ENCODE measurements around the gene PPP3CA.

Gene PPP3CA

DNA sequence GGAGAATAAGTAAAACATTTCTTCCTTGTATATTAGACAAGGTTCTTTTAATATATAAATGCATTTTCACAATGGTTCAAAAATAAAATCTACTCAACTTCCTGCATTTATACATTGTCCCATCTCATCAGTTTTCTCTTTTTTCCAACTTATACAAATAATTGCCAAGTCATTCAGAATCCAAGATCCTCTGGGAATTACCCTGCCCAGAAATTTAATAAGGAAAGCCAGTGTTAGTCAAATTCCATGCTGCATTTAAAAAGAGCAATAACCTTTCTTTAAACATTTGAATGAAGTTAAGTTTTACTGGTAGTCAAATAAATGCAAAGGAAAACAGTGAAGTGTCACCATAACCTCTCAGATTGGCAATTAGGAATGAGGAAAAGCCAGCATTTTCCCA, 357.9 kb downstream of the PPP3CA start:
- no peak overlapping the region for H3K27ac ChIP-seq (ENCODE audit: low read depth, low read length, poor library complexity, severe bottlenecking)
- H3F3A ChIP-seq (ENCODE audit: insufficient read depth, low read length), result no peaks in the 10 kb centered on the region
- H3K79me2 ChIP-seq (ENCODE audit: insufficient read depth, low read length), result no peaks in the 10 kb centered on the region

DNA sequence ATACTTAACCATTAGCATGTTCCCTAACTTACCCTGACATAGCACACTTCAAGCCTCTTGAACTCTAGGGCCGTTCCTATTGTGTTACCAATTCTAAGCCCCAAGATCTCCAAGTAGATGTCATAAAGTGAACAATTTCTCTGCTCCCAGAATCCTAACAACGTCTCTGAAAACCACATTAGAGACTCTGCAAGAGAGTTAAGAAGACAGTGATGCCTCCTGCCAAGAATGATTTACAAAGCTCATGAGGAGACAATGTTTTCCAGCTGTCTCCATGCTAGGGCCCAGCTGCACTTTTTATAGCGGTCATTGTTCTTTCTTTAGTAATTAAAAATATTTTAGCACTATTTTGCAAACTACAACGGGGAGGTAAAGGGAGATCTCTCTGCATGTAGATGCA, 358.4 kb downstream of the PPP3CA start:
- Histone ChIP-seq H3K27ac (ENCODE audit: low read depth, low read length, poor library complexity, severe bottlenecking) (no peak overlapping the region), H4K20me1 (ENCODE audit: insufficient read depth, low read length) (no peaks in the 10 kb centered on the region), H3K36me3 (ENCODE audit: insufficient read depth, low read length) (no peaks in the 10 kb centered on the region), H3K27me3 (ENCODE audit: insufficient read depth, low read length) (no peaks in the 10 kb centered on the region), H3K4me2 (ENCODE audit: low read length) (no peak overlapping the region), H3K4me1 (ENCODE audit: insufficient read depth, low read length, severe bottlenecking) (no peaks in the 10 kb centered on the region), H3K79me2 (ENCODE audit: insufficient read depth, low read length) (no peaks in the 10 kb centered on the region), H3F3A (ENCODE audit: insufficient read depth, low read length) (no peaks in the 10 kb centered on the region), H3K9me2 (ENCODE audit: low read depth, low read length) (no peaks in the 10 kb centered on the region), H2AFZ (ENCODE audit: low read length) (no peak overlapping the region), H3K9ac (ENCODE audit: low read length) (no peak overlapping the region), H3K4me3 (ENCODE audit: low read depth, low read length, poor library complexity, severe bottlenecking) (no peak overlapping the region), H3K9me3 (ENCODE audit: low read length) (no peaks in the 10 kb centered on the region)
- TF ChIP-seq, protein P1, sequence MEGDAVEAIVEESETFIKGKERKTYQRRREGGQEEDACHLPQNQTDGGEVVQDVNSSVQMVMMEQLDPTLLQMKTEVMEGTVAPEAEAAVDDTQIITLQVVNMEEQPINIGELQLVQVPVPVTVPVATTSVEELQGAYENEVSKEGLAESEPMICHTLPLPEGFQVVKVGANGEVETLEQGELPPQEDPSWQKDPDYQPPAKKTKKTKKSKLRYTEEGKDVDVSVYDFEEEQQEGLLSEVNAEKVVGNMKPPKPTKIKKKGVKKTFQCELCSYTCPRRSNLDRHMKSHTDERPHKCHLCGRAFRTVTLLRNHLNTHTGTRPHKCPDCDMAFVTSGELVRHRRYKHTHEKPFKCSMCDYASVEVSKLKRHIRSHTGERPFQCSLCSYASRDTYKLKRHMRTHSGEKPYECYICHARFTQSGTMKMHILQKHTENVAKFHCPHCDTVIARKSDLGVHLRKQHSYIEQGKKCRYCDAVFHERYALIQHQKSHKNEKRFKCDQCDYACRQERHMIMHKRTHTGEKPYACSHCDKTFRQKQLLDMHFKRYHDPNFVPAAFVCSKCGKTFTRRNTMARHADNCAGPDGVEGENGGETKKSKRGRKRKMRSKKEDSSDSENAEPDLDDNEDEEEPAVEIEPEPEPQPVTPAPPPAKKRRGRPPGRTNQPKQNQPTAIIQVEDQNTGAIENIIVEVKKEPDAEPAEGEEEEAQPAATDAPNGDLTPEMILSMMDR (IDR thresholded peaks at IDR 0.05; ENCODE audit: low read length), result no peak
- no peak for TF ChIP-seq EZH2 (IDR thresholded peaks at IDR 0.05; ENCODE audit: borderline replicate concordance, low read length)

More for the DNA sequence above, 357.9 kb downstream of the PPP3CA start:
- Histone ChIP-seq H2AFZ (ENCODE audit: low read length) (no peak overlapping the region), H3K27me3 (ENCODE audit: insufficient read depth, low read length) (no peaks in the 10 kb centered on the region), H3K36me3 (ENCODE audit: insufficient read depth, low read length) (no peaks in the 10 kb centered on the region), H3K4me1 (ENCODE audit: insufficient read depth, low read length, severe bottlenecking) (no peaks in the 10 kb centered on the region), H3K4me3 (ENCODE audit: low read depth, low read length, poor library complexity, severe bottlenecking) (no peak overlapping the region), H3K4me2 (ENCODE audit: low read length) (no peak overlapping the region), H3K9me2 (ENCODE audit: low read depth, low read length) (no peaks in the 10 kb centered on the region), H3K9me3 (ENCODE audit: low read length) (no peaks in the 10 kb centered on the region), H4K20me1 (ENCODE audit: insufficient read depth, low read length) (no peaks in the 10 kb centered on the region), H3K9ac (ENCODE audit: low read length) (no peak overlapping the region)
- TF ChIP-seq EZH2 (IDR thresholded peaks at IDR 0.05; ENCODE audit: borderline replicate concordance, low read length), result no peak
- TF ChIP-seq, protein P1 (IDR thresholded peaks at IDR 0.05; ENCODE audit: low read length), result no peak

DNA sequence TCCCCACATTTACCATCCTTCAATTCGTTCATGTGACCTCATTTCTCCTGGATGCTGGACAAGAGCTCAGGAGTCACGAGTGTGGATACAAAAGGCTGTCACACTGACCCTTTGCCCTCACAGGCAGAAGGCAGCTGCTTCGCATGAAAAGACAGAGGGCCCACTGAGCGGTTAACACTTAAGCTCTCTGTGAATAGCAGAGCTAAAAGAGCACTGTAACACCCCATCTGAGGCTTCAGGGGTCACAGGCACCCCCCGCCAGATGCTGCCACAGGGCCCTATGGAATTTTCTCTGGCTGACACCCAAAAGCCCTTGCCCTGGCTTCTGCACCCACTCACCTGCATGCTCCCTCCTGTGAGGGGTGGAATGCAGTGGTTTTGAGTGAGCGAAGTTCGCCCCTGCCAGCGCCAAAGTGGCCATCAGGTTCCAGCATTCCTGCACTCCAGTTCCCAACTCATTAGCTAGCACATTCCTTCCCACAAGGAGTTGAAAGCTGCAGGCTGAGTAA, 360.9 kb downstream of the PPP3CA start:
- H3K4me2 ChIP-seq (ENCODE audit: low read length), result no peak overlapping the region
- H3K27me3 ChIP-seq (ENCODE audit: insufficient read depth, low read length), result no peaks in the 10 kb centered on the region
- no peaks in the 10 kb centered on the region for H3K36me3 ChIP-seq (ENCODE audit: insufficient read depth, low read length)
- no peaks in the 10 kb centered on the region for H3K9me3 ChIP-seq (ENCODE audit: low read length)
- no peaks in the 10 kb centered on the region for H3K79me2 ChIP-seq (ENCODE audit: insufficient read depth, low read length)
- no peak overlapping the region for H3K27ac ChIP-seq (ENCODE audit: low read depth, low read length, poor library complexity, severe bottlenecking)
- no peaks in the 10 kb centered on the region for H3K9me2 ChIP-seq (ENCODE audit: low read depth, low read length)
- H3K4me3 ChIP-seq (ENCODE audit: low read depth, low read length, poor library complexity, severe bottlenecking), result no peak overlapping the region
- peaks cover 5% of the 10 kb centered on the region for H3K4me1 ChIP-seq (ENCODE audit: insufficient read depth, low read length, severe bottlenecking)
- TF ChIP-seq, protein P1 (IDR thresholded peaks at IDR 0.05; ENCODE audit: low read length), result no peak
- TF ChIP-seq EZH2 (IDR thresholded peaks at IDR 0.05; ENCODE audit: borderline replicate concordance, low read length), result no peak
- no peaks in the 10 kb centered on the region for H4K20me1 ChIP-seq (ENCODE audit: insufficient read depth, low read length)
- H3K9ac ChIP-seq (ENCODE audit: low read length), result no peak overlapping the region
- H2AFZ ChIP-seq (ENCODE audit: low read length), result no peak overlapping the region
- H3F3A ChIP-seq (ENCODE audit: insufficient read depth, low read length), result no peaks in the 10 kb centered on the region
